RWPE1 (cell line): ENCODE measurements around the gene DMXL1.

ENCODE experiments used
- CTCF ChIA-PET: fragments of 350-600 bp; sonication (Branson Sonifier 250); formaldehyde crosslinking; extraction: SDS; loops from one replicate; lab custom pipeline; 2021; lab: Yijun Ruan, JAX
- POLR2A ChIA-PET: fragments of 400-600 bp; formaldehyde crosslinking; extraction: SDS; loops from one replicate; lab custom pipeline; 2020; ENCODE audit warnings: antibody characterized with exemption; ENCODE audit not compliant: low non-redundant PET; lab: Yijun Ruan, JAX
- DNase-seq: peaks from one replicate; pipeline ENCODE4 v3.0.0; 2012; ENCODE audit warnings: low spot score
- H3K27ac ChIP-seq: fragments of 450-650 bp; 2 replicates; pipeline ENCODE4 v1.5.1; 2017
- CTCF ChIP-seq: fragments of 450-650 bp; conservative IDR thresholded peaks from 2 replicates; pipeline ENCODE4 v1.5.1; 2017; ENCODE audit warnings: low read depth, mild to moderate bottlenecking

Gene DMXL1

GRCh38 chr5:119082691-119083090, 11.8 kb downstream of the DMXL1 start:
- TF ChIP-seq CTCF: no peak
- POLR2A ChIA-PET: no interaction called here
- no peak overlapping the region for H3K27ac ChIP-seq
- no peak for DNase-seq
- CTCF ChIA-PET: interaction anchor here (0.6 to 0.8 kb wide), 5 partner anchors 26 to 416 kb away, joined by 3 to 4 read pairs (median 3); partner anchors contain the start of gene DTWD2

- no peak for DNase-seq
- H3K27ac ChIP-seq: no peak overlapping the region
- ChIA-PET POLR2A (no interaction called here), CTCF (no interaction called here)
- no peak for TF ChIP-seq CTCF
Measured at GRCh38 chr5:119083679-119084078, 12.8 kb downstream of the DMXL1 start.

GRCh38 chr5:119088438-119088837, 17.6 kb downstream of the DMXL1 start:
- no peak for TF ChIP-seq CTCF
- CTCF ChIA-PET: interaction anchor here (0.8 kb wide), 1 partner anchor 97 kb away, joined by 4 read pairs; no protein-coding TSS in a partner anchor
- H3K27ac ChIP-seq: no peak overlapping the region
- no peak for DNase-seq
- POLR2A ChIA-PET: no interaction called here

- CTCF ChIA-PET: interaction anchor here (0.6 kb wide), 1 partner anchor 49 kb away, joined by 5 read pairs; no protein-coding TSS in a partner anchor
Measured at GRCh38 chr5:119095611-119096010, 24.7 kb downstream of the DMXL1 start.

GRCh38 chr5:119105971-119106370, 35.1 kb downstream of the DMXL1 start:
- H3K27ac ChIP-seq: no peak overlapping the region
- no peak for DNase-seq
- no peak for TF ChIP-seq CTCF
- ChIA-PET POLR2A (no interaction called here), CTCF (interaction anchor here (1.2 kb wide), 1 partner anchor 8 kb away, joined by 3 read pairs; no protein-coding TSS in a partner anchor)

More at GRCh38 chr5:119095611-119096010, 24.7 kb downstream of the DMXL1 start:
- no peak for DNase-seq
- POLR2A ChIA-PET: no interaction called here
- no peak for TF ChIP-seq CTCF
- no peak overlapping the region for H3K27ac ChIP-seq

- ChIA-PET CTCF (interaction anchor here (0.9 kb wide), 1 partner anchor 111 kb away, joined by 3 read pairs; no protein-coding TSS in a partner anchor), POLR2A (interaction anchor here (0.6 kb wide), 1 partner anchor 23 kb away, joined by 5 read pairs; no protein-coding TSS in a partner anchor)
- H3K27ac ChIP-seq: no peak overlapping the region
- DNase-seq: no peak
- no peak for TF ChIP-seq CTCF
Measured at GRCh38 chr5:119112151-119112550, 41.3 kb downstream of the DMXL1 start.
